ENCODE data around the gene RNF25.
"Not testable (repeated sequence)": the region's sequence is repeated elsewhere in the genome, so short reads cannot be mapped to it uniquely, and the experiment has no call there.

RNF25 gene

DNA sequence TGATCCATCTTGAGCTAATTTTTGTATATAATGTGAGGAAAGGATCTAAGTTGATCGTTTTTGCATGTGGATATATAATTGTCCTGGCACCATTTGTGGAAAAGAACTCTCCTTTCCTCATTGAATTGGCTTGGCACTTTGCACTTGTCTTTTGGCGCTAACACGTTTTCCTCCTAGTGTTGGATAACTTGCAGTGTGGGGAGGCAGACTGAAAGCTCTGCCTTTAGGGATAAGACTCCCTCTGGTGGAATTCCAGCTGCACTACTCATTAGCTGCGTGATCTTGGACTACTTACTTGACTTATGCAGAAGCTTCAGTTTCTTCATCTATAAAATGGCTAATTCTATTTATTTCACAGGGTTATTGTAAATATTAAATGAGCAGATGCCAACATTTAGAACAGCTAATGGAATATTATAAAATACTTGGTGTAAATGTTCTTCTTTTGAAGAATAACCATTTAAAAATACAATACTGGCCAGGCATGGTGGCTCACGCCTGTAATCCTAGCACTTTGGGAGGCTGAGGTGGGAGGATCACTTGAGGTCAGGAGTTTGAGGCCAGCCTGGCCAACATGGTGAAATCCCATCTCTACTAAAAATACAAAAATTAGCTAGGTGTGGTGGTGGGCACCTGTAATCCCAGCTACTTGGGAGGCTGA is 15.7 kb upstream of the RNF25 start:
- H3K4me3 ChIP-seq (ENCODE audit: low read depth, low read length) = not testable (repeated sequence)

DNA sequence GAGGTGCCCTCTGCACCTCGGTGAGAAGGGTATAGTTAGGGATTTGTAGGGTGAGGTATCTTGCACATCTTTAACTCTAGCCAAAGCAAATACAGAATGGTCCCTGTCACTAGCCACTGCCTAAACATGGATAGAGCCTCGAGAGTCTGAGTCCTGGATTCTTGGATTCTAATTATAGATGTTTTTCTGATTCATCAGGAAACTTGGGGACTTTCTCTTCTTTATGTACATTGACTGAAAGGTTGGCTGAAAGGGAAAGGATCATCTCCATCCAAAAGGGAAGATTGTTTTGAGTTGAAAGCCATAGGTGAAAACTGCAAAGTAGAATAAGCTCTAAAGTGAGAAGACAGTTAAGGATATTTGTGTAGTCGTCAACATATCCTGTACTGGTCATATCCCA is 8.3 kb upstream of the RNF25 start:
- H3K4me3 ChIP-seq (ENCODE audit: low read depth, low read length) = no peak overlapping the region

DNA sequence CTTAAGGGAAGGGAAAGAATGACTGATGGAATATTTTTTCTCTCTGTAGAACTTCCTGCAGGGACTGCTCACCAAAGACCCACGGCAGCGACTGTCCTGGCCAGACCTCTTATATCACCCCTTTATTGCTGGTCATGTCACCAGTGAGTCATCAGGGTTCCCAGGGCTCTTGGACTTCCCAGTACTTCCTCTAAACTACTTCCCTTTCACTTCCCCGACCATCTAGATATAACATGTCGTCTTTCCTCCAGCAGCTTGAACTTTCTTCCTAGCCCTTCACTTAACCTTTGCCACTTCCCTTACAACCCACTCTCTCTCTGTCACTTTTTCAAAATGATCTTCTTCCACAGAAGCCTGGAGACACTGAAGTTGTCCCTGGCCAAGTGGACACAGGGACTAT is 7.3 kb upstream of the RNF25 start:
- no peak overlapping the region for H3K4me3 ChIP-seq (ENCODE audit: low read depth, low read length)

DNA sequence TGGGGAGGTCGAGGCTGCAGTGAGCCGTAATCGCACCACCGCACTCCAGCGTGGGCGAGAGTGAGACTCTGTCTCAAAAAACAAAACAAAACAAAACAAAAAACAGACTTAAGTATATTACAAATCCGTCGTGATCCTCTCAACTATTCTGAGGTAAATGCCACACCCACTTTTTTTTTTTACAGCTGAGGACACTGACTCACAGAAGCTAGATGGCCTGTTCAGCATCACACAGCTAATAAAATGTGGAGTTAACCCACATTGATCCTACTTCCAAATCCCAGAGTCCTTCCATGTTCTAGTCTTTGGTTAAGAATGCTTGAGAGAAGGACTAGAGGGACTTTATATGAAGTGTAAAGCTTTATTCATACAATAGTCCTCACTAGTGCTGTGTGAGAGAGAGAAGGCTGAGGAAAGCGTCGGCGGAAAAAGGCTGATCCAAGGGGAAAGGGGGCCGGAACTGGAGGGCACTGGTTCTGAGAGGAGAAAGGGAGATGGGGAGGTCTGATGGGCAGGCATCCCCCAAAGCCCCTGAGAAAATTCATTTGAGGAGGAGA is 627 bp downstream of the RNF25 start:
- peak overlapping the region; percentile 93 for H3K4me3 ChIP-seq (ENCODE audit: low read depth, low read length)

DNA sequence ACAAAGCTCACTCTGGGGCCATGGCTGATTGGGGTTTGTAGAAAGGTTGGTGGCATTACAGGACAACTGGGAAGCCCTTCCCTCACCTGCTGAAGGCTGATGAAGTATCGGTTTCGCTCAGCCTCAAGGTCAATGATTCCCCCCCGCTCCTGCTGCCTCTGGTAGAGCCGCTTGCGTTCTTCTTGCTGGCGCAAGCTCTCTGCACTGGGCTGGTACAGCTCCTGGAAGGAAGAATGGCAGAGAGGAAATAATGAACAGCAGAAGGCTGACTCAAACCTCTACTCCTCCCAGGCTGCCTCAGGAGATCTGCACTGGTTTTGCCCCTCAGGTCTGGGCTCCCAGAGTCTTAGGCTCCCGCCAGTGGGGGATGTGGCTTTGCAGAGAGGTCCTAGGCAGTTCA is 7.1 kb downstream of the RNF25 start:
- no peak overlapping the region for H3K4me3 ChIP-seq (ENCODE audit: low read depth, low read length)

DNA sequence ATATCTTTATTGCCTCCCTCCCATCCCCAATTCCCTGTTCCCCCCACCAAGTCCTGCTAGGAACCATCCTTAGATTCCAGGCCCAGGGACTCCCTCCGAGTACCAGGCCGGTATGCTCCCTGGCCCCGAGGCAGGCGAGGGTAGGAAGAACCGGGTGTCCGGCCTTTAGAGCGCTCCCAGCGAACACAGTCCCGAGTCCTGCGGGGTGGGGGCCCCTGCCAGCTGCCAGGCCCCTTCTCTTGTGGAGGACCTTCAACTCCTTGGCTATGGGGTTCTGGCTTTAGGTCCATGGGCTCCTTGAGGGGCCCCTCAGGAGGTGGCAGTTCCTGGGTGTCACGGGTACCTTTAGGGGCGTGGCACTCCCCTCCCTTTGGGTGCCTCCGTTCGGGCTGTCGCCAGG is 7.9 kb downstream of the RNF25 start:
- H3K4me3 ChIP-seq (ENCODE audit: low read depth, low read length) = no peak overlapping the region

DNA sequence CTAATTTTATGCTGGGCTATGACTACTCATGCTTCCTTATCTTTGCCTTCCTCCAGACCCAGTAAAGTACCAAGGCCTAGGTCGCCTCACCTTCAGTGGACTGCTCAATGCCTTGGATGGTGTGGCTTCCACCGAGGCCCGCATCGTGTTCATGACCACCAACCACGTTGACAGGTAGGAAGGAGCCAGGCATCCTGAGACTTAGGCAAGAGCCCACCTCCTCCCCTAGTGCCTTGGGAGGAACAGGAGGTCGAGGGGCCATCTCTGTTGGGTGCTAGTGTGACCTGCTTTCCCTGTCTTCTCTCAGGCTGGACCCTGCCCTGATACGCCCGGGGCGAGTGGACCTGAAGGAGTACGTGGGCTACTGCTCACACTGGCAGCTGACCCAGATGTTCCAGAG is 9.0 kb downstream of the RNF25 start:
- no peak overlapping the region for H3K4me3 ChIP-seq (ENCODE audit: low read depth, low read length)

DNA sequence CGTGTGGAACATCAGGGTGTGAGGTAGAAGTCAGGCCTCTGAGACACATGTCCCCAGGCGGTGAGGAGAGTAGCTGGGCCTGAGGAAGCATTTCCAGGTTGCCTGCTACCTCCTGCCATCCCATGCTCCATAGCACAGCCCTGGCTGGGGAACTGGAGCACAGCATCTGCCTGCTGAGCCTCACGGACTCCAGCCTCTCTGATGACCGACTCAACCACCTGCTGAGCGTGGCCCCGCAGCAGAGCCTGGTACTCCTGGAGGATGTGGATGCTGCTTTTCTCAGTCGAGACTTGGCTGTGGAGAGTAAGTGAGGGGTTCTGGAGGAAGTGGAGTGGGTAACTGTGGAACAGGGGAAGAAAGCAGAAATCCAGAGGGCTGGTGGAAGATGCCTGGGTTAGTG is 9.4 kb downstream of the RNF25 start:
- no peak overlapping the region for H3K4me3 ChIP-seq (ENCODE audit: low read depth, low read length)

DNA sequence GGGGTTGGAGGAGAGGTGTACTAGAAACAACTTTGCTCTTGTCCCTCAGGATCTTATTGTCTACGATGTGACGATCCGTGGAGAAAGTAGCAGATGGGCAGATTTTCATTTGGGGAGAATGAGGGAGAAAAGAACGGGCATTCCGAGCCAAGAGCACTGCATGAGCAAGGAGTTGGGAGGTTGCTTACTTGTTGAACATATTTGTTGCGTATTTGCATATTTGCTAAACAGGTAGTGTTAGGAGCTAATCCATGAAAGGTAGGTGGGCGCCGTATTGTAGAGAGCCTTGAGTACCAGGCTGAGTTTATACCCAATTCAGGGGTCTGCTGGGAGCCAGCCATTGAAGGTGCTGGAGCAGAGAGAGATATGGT is 11.8 kb downstream of the RNF25 start:
- peak overlapping the region; percentile 93 for H3K4me3 ChIP-seq (ENCODE audit: low read depth, low read length)

DNA sequence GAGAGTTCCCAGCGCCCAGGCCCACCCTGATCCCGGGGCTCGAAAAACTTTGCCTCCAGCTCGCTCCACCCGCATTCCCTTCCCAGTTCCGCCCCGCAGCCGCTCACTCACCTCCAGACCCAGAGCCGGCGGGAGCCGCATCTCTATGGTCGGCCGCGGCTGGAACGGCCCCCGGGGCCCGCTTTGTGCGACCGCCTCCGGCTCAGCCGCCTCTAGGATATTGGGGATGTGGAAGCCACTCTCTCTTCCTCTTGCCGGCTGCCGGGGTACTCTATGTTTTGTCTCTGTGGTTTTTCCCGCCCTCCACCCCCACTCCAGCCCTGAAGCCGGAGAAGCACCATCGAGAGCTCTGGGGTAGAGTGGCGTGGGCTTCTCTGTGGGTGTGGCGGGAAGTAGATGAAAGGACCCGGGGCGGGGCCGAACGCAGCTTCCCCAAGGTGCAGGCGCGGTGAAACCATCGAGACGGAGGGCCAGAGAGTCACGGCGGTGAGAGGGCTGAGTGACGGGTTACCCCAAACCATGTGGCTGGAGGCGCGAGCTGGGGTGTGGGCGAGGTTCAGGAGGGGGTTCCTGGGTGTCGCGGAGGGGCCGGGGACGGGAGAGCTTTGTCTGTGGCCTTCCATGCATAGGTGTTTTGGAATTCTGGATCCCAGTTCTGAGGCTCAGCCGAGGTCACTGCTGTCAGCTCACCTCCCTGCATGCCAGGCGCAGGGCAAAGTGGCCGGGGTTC is 12.4 kb downstream of the RNF25 start, which contains the start of the genes BCS1L and ZNF142:
Gene BCS1L (plus strand): TSS at position 426 of the 730 bp plus-strand sequence. CDS start 1,305 bp downstream, outside the sequence.
Gene ZNF142 (minus strand): TSS at position 366 of the 730 bp plus-strand sequence. CDS start 3,194 bp downstream, outside the sequence.
- peak within 1 kb of the TSS; percentile 93 for H3K4me3 ChIP-seq (ENCODE audit: low read depth, low read length)

DNA sequence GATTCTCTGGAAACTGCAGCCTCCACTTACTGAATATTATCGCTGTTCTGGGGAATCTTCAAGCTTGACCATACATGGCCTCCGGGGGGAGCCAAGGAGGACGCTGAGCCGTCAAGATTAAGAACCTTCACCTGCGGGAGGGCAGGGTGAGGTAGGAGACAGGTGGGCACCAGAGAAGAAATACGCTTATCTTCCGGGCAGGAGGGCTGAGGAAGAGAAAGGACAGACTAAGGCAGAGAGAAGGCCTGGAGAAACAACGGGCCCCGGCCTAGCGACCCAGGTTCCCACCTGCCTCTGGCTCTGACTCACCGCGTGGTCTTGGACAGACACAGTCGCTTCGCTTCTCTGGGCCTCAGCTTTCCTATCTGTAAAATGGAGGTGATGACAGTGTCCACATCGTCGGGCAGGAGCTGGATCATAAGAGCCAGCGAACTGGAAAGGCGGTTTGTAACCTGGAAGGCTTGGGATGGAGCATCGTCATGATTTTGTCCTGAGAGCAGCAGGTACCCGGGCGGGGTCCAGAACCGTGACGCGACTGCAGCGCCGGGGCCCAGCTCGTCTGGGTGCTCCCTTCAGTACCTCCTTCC is 13.0 kb downstream of the RNF25 start:
- H3K4me3 ChIP-seq (ENCODE audit: low read depth, low read length) = peak overlapping the region; percentile 93

DNA sequence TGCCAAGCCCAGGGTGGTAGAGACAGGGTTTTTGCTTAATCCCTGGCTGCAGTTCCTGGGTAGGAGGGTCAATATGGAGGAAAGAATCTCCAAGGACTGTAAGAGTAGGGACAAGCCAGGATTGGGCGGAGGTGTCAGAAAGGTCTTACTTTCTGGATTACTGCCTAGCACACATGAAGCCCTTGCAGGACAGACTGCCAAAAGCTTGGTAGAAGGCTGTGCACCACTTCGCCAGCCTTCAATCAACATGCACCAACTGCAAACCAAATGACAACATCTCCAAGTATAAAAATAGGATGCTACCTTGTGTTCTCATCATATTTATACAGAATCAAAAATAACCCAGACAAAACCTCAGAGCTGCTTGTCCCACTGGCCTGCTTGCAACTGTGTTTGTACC is 16.1 kb downstream of the RNF25 start:
- no peak overlapping the region for H3K4me3 ChIP-seq (ENCODE audit: low read depth, low read length)

DNA sequence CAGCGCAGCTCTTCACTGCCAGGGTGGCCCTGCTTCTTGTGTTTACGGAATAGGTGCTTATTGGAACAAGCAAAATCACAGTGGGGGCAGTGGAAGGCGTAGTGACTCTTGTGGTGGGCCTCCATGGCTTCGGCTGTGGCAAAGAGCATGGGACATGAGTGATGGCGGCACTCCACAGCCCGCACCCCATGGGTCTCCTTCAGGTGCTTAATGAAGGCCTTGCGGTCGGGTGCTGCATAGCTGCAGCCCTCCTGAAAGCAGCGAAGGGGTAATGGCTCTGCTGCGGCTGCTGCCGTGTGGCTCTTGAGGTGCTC is 23.1 kb downstream of the RNF25 start:
- H3K4me3 ChIP-seq (ENCODE audit: low read depth, low read length) = no peak overlapping the region

DNA sequence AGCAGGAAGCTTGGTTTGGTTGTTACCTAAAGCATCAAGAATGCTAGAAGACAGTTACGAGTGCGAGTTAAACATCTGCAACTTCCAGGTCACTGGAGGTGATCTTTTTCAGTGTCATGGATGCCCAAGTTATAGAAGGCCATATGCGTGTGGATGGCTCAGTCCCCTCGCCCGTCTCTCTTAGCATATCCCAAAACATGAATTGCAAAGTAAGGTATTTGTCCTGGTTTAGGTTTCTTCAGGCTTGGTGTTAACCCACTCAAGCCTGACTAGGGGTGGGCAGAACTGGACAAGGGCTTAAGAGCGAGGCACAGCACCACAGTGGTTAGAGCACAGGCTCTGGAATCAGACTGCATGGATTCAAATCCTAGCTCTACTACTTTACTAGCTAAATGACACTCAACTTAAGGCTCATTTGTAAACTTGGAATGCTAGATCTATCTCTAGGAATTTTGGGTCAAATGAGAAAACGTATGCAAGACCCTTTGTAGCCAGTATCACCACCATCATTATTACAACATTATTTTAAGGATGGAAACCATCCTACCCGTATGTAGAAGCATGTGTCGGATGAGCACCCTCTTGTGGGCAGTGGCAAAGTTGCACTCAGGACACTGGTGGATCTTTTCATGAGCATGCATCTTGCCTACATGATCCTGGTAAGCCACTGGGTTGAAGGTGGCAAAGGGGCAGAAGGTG is 23.6 kb downstream of the RNF25 start:
- no peak overlapping the region for H3K4me3 ChIP-seq (ENCODE audit: low read depth, low read length)

DNA sequence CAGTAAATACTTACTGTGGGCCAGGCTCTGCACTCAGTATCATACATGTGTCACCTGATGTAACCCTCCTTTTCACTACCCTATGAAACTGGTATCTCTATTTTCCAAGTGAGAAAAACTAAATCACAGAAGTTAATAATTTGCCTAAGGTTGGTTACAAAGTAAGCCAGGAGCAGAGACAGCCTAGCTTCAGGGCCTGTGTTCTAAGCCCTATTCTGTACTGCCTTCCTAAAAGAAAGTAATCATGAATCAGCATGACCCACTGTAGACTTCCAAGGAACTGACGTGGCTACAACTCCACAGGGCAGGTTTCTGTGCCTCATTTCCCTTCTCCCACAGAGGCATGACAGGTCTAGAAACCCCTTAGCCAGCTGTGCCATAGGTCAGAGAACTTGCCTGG is 26.7 kb downstream of the RNF25 start:
- H3K4me3 ChIP-seq (ENCODE audit: low read depth, low read length) = no peak overlapping the region

DNA sequence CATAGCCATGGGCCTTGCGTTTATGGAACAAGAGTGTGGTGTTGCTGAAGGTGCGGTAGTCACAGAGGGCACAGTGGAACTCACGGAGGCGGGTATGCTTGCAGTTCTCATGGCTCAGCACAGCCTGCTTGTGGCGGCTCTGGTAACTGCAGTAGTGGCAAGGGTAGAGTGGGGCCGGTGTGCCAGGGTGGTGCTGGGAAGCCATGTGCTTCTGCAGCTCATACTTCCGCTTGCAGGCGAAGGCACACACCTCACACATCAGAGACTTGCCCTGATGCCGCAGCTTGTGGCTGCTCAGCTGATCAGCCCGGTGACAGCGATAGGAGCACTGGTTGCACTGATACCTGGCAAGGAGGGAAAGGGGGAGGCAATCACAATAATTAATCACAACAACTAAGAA is 27.1 kb downstream of the RNF25 start:
- no peak overlapping the region for H3K4me3 ChIP-seq (ENCODE audit: low read depth, low read length)

DNA sequence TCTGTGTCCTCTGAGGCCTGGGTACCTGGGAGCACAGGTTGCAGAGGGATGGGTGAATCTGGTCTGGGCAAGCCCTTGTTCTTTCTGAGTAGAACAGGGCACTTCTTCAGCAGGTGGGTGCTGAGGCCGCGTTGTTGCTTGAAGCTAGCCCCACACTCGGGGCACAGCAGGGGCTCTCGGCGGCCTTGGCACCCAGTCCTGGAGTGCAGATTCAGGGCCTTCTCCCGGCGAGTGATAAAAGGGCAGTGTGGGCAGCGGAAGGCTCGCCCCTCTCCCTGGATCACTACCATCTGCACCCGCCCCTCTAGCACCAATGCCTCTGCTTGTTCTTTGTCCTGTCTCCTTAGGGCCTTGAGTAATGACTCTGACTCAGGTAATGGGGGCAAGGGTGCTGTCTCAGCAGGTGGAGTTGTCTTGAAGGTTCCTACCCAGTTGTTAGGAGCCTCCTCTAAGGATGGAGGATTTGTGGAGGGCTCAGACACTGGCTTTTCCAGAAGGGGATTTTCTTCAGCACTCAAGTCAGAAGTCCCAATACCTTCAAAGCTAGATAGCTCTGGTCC is 28.0 kb downstream of the RNF25 start:
- no peak overlapping the region for H3K4me3 ChIP-seq (ENCODE audit: low read depth, low read length)

DNA sequence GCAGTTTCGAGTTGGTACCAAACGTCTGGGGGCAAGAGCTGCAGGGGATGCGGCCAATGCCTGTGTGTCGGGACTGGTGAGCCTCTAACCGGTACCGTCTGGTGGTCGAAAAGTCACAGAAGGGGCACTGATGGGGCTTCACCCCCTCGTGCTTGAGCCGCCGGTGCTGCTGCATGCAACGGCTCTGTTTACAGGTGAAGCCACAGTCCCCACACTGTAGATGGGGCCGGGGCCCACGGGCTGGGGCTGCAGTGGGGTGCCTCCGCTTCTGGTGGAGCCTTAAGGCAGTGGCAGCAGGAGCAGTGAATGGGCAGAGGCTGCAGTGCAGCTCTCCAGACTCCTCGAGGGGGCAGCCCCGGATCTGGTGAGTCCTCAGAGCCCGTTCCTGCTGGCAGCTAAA is 29.0 kb downstream of the RNF25 start:
- no peak overlapping the region for H3K4me3 ChIP-seq (ENCODE audit: low read depth, low read length)

DNA sequence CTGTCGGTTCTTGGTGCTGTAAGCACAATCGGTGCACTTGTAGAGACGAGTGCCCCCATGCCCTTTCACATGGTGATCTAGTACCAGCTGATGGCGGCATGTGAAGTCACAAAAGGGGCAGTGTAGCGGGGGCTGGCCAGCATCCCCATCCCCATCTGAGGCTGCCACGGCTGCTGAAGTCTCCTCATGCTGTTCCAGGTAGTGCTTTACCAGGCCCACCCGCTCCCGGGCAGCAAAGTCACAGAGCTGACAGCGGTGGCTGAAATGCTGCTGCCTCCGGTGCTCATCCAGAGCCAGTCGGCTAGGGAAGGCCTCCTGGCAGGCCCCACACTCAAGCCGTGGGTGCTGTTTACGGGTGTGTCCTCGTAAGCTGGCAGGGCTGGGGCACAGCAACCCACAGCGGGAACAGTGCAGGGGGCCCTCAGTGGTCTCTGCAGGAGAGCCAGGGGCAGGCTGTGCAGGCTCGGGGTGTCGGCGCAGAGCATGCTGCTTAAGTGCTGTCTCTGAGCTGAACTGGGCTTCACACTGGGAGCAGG is 29.6 kb downstream of the RNF25 start:
- H3K4me3 ChIP-seq (ENCODE audit: low read depth, low read length) = no peak overlapping the region

DNA sequence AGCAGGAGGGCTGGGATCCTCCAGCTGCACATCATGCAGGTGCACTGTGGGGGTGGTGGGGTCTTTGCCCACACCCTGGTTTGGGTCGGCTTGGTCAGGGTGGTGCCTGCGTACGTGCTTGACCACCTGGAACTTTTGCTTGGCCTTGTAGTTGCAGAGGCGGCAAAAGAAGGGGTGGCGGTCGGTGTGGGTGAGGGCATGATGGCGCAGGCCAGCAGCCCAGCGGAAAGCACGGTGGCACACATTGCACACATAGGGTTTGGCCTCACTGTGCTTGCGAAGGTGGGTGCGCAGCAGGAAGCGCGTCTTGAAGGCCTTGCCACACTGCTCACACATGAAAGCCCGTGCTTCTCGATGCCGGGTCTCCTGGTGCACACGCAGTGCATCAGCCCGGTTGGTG is 33.4 kb downstream of the RNF25 start:
- H3K4me3 ChIP-seq (ENCODE audit: low read depth, low read length) = no peak overlapping the region

DNA sequence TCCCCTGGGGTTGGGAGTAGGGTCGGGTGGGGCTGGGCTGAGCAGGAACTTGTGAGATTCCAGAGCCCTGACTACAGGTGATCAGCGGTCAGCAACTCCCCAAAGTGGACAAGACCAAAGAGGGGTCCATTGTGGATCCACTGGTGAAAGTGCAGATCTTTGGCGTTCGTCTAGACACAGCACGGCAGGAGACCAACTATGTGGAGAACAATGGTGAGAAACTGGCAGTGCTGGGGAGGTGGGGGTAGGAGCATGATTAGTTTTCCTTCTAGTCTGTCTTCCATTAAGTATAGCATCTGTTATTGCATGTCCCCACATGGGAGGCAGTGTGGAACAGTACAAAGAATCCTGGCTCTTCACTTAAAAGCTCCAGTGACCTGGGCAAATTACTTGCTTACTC is 36.1 kb downstream of the RNF25 start:
- H3K4me3 ChIP-seq (ENCODE audit: low read depth, low read length) = no peak overlapping the region

Measured in iPS-11a (cell line).